Measurements from ENCODE around the gene SIX2.

SIX2 gene

DNA sequence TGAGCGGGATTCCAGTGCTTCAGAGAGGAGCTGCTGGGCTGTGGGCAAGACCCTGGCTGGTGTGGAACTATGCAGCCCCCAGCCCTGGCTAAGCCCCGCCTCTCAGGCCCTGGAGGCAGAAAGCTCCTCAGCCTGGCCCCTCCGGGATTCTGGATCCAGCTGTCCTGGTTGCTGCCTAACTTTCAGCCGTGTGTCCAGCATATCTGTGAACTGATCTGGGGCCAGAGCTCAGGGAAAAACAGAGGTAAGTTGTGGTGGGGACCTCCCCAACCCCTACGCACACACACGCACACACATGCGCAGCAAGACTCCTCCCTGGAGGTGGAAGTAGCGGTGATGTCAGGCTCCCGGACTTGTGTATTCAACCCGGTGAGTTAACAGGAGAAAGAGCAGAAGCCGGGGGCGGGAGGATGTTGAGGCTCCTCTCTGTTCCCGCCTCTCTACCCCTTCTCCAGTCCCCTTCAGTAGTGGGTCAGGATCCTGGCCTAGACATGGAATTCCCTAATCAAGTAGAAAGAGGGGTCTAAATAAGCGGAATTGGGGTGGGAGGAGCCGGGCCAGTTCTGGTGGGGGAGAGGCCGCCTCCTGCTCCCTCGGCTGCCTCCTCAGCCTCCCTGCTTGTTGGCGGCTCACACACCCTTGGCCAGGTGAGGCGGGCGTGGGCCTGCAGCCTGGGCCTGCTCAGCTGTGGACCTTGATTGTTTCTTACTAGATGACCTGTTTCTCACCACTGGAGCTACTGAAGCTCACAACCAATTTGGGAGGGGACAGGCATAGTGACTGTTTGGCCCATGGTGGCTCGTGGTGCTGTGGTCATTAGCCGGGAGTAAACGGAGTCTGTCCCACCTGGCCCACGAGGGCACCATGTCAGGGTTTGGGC lies 33.4 kb downstream of the SIX2 start:
- H3K4me3 ChIP-seq (ENCODE audit: low read length), result no peak overlapping the region
- no peak for TF ChIP-seq ZNF274 (IDR thresholded peaks at IDR 0.05; ENCODE audit: low read depth, low read length)

DNA sequence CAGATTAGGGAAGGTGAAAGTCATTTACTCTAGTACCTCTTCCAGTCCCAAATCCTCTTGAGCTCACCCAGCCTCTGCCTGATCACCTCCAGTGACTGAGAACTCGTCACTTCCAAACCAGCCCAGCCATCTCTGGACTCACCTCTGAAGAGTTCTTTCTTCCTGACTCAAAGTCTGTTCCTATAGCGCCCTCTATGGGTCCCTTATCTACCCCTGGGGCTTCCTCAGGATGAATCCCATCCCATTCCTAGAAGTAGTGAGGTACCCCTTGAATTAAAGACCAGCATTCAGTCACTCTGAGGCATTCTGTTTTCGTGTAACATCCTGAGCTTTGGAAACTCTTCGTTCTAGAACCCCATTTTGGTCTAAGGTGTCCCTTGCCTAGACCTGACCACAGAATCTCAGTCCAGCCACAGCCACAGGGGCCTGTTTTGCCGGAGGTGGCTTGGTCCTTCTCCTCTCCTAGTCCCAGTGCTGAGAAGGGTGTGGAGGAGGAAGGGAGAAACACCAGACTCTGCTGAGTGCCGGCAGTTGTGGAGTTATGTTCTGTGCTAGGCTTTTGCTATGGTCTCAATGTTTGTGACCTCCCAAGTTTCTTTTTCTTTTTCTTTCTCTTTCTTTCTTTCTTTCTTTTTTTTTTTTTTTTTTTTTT lies 35.1 kb downstream of the SIX2 start:
- TF ChIP-seq ZNF274 (IDR thresholded peaks at IDR 0.05; ENCODE audit: low read depth, low read length), result no peak
- no peak overlapping the region for H3K4me3 ChIP-seq (ENCODE audit: low read length)

DNA sequence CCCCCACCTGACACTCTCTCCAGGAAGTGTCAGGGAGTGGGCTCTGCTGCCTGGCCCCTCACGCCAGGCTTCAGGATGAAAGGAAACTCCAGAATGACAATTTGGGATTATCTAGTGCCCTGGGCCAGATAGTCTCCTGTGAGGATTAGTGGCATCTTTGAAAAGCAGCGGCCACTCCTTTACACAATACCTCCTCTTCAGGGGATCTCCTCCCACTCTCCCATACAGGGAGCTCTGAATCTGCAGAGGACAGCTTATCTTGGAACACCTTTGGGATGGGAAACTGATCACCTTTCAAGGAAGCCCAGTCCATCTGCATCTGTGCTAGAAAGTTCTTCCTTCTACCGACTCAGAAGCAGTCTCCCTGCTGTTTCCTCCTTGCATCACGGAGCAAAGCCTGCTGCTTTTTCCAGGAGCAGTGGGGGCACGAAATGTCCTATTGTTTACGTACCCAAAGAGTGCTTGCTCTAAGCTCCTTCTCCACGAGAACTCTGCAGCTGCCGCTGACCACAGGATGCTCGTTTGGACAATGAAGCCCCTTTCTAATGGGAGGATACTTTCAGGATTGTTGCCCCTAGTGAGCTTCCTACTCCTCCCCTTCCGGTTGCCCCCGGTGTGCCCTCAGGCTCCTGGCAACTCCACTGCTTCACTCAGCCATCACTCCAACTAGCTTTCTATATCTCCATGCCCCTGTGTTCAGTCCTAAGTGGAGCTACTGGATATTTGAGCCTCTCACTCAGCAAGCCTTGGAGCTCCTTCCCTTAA lies 36.3 kb downstream of the SIX2 start:
- no peak overlapping the region for H3K4me3 ChIP-seq (ENCODE audit: low read length)
- no peak for TF ChIP-seq ZNF274 (IDR thresholded peaks at IDR 0.05; ENCODE audit: low read depth, low read length)

- TF ChIP-seq ZNF274 (IDR thresholded peaks at IDR 0.05; ENCODE audit: low read depth, low read length), result no peak
Observed at GRCh38 chr2:44970846-44971450, 38.3 kb downstream of the SIX2 start.

DNA sequence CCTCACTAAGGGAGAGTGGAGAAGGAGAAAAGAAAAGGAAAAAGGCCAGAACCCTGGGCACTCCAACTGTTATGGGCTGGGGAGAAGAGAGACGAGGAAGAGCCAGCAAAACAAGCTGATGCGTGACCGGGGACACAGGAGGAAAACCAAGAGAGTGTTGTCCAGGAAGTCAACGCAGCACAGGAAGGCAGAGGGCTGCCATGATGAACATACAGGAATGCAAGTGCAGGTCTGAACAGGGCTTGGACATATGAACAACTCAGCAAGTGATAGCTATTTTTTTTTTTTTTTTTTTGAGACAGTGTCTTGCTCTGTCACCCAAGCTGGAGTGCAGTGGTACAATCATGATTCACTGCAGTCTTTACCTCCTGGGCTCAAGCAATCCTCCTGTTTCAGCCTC lies 39.3 kb downstream of the SIX2 start:
- no peak overlapping the region for H3K4me3 ChIP-seq (ENCODE audit: low read length)
- TF ChIP-seq ZNF274 (IDR thresholded peaks at IDR 0.05; ENCODE audit: low read depth, low read length), result no peak

More at GRCh38 chr2:44970846-44971450, 38.3 kb downstream of the SIX2 start:
- no peak overlapping the region for H3K4me3 ChIP-seq (ENCODE audit: low read length)

- no peak overlapping the region for H3K4me3 ChIP-seq (ENCODE audit: low read length)
- TF ChIP-seq ZNF274 (IDR thresholded peaks at IDR 0.05; ENCODE audit: low read depth, low read length), result no peak
Observed at GRCh38 chr2:44967727-44968432, 41.4 kb downstream of the SIX2 start.

DNA sequence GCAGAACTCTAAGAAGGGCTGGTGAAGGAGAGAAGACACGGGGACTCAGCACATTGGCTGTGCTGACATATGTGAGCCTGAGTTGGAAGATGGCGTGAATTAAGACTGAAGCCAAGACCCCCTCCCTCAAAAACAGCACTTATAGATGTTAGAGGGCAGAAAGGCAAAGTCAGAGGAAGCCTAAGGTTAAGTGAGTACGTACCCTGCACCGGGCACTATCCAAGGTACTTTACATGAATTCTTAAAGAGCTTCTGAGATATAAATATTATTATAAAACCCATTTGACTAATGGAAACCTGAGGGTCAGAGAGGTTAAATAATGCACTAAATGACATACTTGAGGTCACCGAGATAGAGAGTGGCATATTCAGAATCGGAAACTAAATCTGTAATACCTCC lies 42.2 kb downstream of the SIX2 start:
- H3K4me3 ChIP-seq (ENCODE audit: low read length), result no peak overlapping the region
- TF ChIP-seq ZNF274 (IDR thresholded peaks at IDR 0.05; ENCODE audit: low read depth, low read length), result no peak

DNA sequence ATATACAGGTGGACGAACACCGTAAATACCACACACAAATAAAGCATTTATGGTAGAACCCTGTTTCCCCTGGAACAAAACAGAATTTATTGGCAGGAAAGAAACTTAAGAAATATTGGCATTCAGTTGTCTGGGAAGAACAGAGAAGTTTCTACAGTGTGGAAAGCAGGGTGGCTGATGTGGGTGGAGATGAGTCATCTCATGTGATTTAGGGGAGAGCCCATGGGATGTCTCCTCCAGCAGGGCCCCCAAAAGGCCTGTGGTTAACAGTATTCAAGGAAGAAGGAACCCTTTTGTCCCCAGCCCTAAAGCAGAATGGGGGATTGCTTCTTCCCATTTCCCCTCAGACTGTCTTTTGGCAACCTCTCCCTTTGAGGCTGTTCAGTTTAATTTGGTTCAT lies 43.6 kb downstream of the SIX2 start:
- no peak overlapping the region for H3K4me3 ChIP-seq (ENCODE audit: low read length)
- no peak for TF ChIP-seq ZNF274 (IDR thresholded peaks at IDR 0.05; ENCODE audit: low read depth, low read length)

- TF ChIP-seq ZNF274 (IDR thresholded peaks at IDR 0.05; ENCODE audit: low read depth, low read length), result no peak
- H3K4me3 ChIP-seq (ENCODE audit: low read length), result no peak overlapping the region
Observed at GRCh38 chr2:44964752-44965236, 44.5 kb downstream of the SIX2 start.

- TF ChIP-seq ZNF274 (IDR thresholded peaks at IDR 0.05; ENCODE audit: low read depth, low read length), result no peak
- no peak overlapping the region for H3K4me3 ChIP-seq (ENCODE audit: low read length)
Observed at GRCh38 chr2:44962176-44962695, 47.0 kb downstream of the SIX2 start.

GRCh38 chr2:44960871-44961270 lies 48.4 kb downstream of the SIX2 start:
- H3K4me3 ChIP-seq (ENCODE audit: low read length), result no peak overlapping the region
- TF ChIP-seq ZNF274 (IDR thresholded peaks at IDR 0.05; ENCODE audit: low read depth, low read length), result no peak

DNA sequence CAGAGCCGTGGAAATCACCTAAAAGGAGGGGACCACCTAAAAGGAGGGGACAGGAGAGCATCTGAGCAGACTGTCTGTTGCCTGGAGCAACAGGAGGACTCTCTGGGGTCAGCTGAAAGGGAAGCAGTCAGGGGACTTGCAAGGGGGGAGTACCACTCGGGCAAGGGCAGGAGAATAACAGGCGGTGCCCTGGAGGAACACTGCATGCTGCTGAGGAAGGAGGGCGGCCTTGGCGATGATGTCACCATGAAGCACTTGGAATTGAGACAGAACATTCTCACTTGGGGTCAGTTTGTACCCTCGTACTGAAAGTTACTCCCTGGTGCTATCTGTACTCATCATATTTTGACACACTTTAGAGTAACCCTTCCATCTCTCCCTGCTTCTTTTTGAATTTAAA lies 49.4 kb downstream of the SIX2 start:
- no peak for TF ChIP-seq ZNF274 (IDR thresholded peaks at IDR 0.05; ENCODE audit: low read depth, low read length)
- H3K4me3 ChIP-seq (ENCODE audit: low read length), result no peak overlapping the region

DNA sequence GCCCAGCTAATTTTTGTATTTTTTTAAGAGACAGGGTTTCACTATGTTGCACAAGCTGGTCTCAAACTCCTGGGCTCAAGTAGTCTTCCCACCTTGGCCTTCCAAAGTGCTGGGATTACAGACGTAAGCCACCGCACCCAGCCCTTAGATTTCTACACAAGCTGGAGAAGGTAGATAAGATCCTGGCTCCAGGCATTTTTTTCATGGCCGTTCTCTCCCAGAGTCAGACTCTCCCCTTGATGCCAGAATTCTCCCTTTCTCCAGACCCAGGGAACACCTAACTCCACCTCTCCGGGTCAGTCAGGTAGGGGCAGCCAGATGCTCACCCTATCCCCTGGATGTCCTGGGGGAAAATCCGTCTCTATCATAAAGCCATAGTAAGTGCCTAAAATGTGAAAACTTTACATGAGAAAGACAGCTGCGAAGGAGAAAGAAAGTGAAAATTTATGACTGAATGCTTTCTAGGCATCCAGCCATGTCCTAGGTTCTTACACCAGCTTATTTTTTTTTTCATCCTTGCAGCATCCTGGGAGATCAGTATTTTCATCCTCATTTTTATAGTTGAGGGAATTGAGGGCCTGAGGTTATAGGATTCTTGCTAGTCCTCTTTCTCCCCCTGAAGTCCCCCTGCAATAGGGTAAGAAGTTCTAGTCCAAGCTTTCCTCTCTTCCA lies 51.5 kb downstream of the SIX2 start:
- TF ChIP-seq ZNF274 (IDR thresholded peaks at IDR 0.05; ENCODE audit: low read depth, low read length), result no peak
- no peak overlapping the region for H3K4me3 ChIP-seq (ENCODE audit: low read length)
